KMS-11 (cell line): ENCODE measurements around the gene CTIF.

Experiments used
- H2AFZ ChIP-seq: fragments of 200-600 bp; sonication (generic); 2 replicates; pipeline ENCODE4 v1.6.1; 2016; ENCODE audit warnings: antibody characterized with exemption, mixed run types, low read depth
- H3K27ac ChIP-seq: fragments of 200-600 bp; sonication (generic); 2 replicates; pipeline ENCODE4 v1.6.1; 2016; ENCODE audit warnings: mild to moderate bottlenecking, mixed run types
- H3K27me3 ChIP-seq: fragments of 200-600 bp; sonication (generic); 2 replicates; pipeline ENCODE4 v1.6.1; 2017; ENCODE audit warnings: mild to moderate bottlenecking, low read depth, mixed run types, moderate library complexity; ENCODE audit not compliant: insufficient read depth
- H3K36me3 ChIP-seq: fragments of 200-600 bp; sonication (generic); 2 replicates; pipeline ENCODE4 v1.6.1; 2017; ENCODE audit warnings: mild to moderate bottlenecking, mixed run types; ENCODE audit not compliant: insufficient read depth
- H3K4me1 ChIP-seq: fragments of 200-600 bp; sonication (generic); 2 replicates; pipeline ENCODE4 v1.6.1; 2016; ENCODE audit warnings: mild to moderate bottlenecking, low read depth, mixed run types; ENCODE audit not compliant: poor library complexity, severe bottlenecking
- H3K4me2 ChIP-seq: fragments of 200-600 bp; sonication (generic); 2 replicates; pipeline ENCODE4 v1.7.0; 2016; ENCODE audit warnings: mild to moderate bottlenecking, mixed run types
- H3K4me3 ChIP-seq: fragments of 200-600 bp; sonication (generic); IDR thresholded peaks from 2 replicates; pipeline ENCODE4 v1.6.1; 2017; ENCODE audit warnings: low read depth, low read length, mixed read lengths; ENCODE audit not compliant: insufficient read depth
- H3K79me2 ChIP-seq: fragments of 200-600 bp; sonication (generic); 2 replicates; pipeline ENCODE4 v1.6.1; 2016; ENCODE audit warnings: low read depth, mixed run types; ENCODE audit not compliant: insufficient read depth
- H3K9ac ChIP-seq: fragments of 200-600 bp; sonication (generic); 2 replicates; pipeline ENCODE4 v1.6.1; 2016; ENCODE audit warnings: mild to moderate bottlenecking, mixed run types
- H4K20me1 ChIP-seq: fragments of 200-600 bp; sonication (generic); 2 replicates; pipeline ENCODE4 v1.6.1; 2016; ENCODE audit warnings: mild to moderate bottlenecking, mixed run types; ENCODE audit not compliant: insufficient read depth
- CTCF ChIP-seq: fragments of 200-600 bp; sonication (generic); conservative IDR thresholded peaks from 2 replicates; pipeline ENCODE4 v1.6.1; 2017; ENCODE audit warnings: low read depth, mild to moderate bottlenecking, antibody characterized with exemption, low read length, moderate library complexity, mixed read lengths

The CTIF gene

GRCh38 chr18:48740851-48741485 lies 202.1 kb downstream of the CTIF start:
- no peaks in the 10 kb centered on the region for H3K36me3 ChIP-seq
- H3K27me3 ChIP-seq = no peaks in the 10 kb centered on the region

DNA sequence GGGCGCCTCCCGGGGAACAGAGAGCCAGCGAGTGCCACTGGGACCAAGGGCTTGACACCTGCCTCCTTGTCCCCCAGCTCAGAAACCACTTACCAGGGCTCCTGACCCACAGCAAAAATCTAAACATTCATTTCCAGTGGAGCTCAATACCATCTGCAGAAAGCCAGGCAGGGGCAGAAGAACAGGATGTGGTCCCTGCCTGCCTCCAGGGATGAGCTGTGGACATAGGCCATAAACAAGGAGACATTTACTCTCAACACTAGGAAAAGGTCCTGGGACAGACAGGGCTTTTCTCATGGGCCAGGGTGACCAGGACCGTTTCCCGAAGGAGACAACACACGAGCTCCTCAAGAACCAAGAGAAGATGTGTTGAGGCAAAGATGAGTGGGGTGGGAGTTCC lies 203.0 kb downstream of the CTIF start:
- H3K27ac ChIP-seq = no peak overlapping the region
- TF ChIP-seq CTCF = no peak

More at GRCh38 chr18:48740851-48741485, 202.1 kb downstream of the CTIF start:
- Histone ChIP-seq H3K79me2 (no peaks in the 10 kb centered on the region), H2AFZ (no peak overlapping the region), H3K4me1 (no peaks in the 10 kb centered on the region), H3K4me3 (no peak overlapping the region), H3K27ac (no peak overlapping the region), H4K20me1 (no peaks in the 10 kb centered on the region), H3K9ac (no peak overlapping the region), H3K4me2 (no peak overlapping the region)
- TF ChIP-seq CTCF = no peak

DNA sequence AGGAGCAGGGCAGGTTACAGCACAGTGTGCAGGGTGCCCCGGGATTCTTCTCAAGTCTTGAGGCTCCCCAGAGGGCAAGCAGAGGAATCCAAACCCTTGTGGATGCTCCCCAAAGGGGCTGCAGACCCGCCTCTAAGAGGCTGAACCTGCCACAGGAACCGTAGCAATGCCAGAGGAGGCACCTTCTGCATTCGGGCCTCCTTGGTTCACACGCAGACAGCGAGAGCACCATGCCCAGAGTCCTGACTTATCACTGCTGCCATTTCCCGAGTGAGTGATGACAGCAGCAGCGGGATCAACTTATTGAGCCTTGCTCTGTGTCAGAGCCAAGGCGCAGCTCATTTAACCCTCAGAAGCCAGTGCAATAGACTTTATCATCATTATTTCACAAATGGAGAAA lies 203.5 kb downstream of the CTIF start:
- H4K20me1 ChIP-seq = no peaks in the 10 kb centered on the region
- no peak overlapping the region for H2AFZ ChIP-seq
- H3K4me2 ChIP-seq = no peak overlapping the region
- H3K9ac ChIP-seq = no peak overlapping the region
- no peaks in the 10 kb centered on the region for H3K36me3 ChIP-seq
- H3K27ac ChIP-seq = no peak overlapping the region
- H3K79me2 ChIP-seq = no peaks in the 10 kb centered on the region
- no peak for TF ChIP-seq CTCF
- no peaks in the 10 kb centered on the region for H3K27me3 ChIP-seq
- H3K4me1 ChIP-seq = no peaks in the 10 kb centered on the region
- no peak overlapping the region for H3K4me3 ChIP-seq

More for the DNA sequence above, 203.0 kb downstream of the CTIF start:
- Histone ChIP-seq H3K36me3 (no peaks in the 10 kb centered on the region), H3K9ac (no peak overlapping the region), H3K4me3 (no peak overlapping the region), H4K20me1 (no peaks in the 10 kb centered on the region), H3K27me3 (no peaks in the 10 kb centered on the region), H3K4me2 (no peak overlapping the region), H3K79me2 (no peaks in the 10 kb centered on the region), H2AFZ (no peak overlapping the region), H3K4me1 (no peaks in the 10 kb centered on the region)

DNA sequence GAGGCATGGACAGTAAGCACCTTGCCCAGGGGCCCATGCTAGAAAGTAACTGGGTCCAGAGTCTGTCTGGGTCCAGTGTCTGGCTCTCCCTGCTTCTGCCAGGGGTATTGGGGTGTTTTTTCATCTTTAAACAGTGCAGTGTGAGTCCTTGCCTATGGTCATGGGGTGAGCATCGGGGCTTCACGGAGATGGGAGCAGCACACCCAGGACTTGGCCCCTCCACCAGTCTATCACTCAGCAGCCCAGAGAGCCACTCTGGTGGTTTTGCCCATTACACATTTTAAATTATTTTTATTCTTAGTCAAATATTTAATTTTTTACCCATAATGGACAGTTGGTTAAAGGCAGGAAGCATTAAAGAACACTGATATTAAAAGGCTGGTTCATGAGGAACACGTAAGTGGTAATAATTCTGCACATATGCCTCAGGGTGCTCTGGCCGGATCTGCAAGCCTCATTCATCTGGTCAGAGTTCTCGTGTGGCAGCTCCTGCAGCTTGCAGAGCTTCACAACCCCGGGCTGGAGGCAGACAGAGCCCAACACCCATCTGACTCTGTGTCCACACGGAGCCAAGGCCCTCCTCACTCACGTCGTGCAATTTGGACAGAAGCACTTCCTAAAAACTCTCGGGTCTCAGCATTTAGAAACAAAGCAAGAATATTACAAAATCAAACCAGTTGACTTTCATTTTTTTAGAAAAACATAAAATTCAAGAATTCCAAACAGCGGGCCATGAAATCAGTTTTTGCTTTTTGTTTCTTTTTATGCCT lies 204.1 kb downstream of the CTIF start:
- no peak overlapping the region for H3K4me3 ChIP-seq
- TF ChIP-seq CTCF = no peak
- H3K27ac ChIP-seq = no peak overlapping the region
- H3K4me2 ChIP-seq = no peak overlapping the region
- no peaks in the 10 kb centered on the region for H3K27me3 ChIP-seq
- H2AFZ ChIP-seq = no peak overlapping the region
- H3K4me1 ChIP-seq = no peaks in the 10 kb centered on the region
- H4K20me1 ChIP-seq = no peaks in the 10 kb centered on the region
- H3K9ac ChIP-seq = no peak overlapping the region
- no peaks in the 10 kb centered on the region for H3K36me3 ChIP-seq
- H3K79me2 ChIP-seq = no peaks in the 10 kb centered on the region
